Measurements from ENCODE around the gene KDF1. TPM values are rescaled to one million over a fixed set of nuclear protein-coding genes. Genes with fewer than 3 reads are reported as not detected.

Gene KDF1
- total RNA-seq, 2 experiments from 2014 or later: not detected

- Histone ChIP-seq H3K4me1 (ENCODE audit: insufficient read depth, low read length, poor library complexity, severe bottlenecking) (peaks cover 7% of the 10 kb centered on the region), H3K79me2 (ENCODE audit: insufficient read depth, low read depth, low read length) (no peaks in the 10 kb centered on the region), H3K36me3 (ENCODE audit: insufficient read depth, low read length) (no peaks in the 10 kb centered on the region), H4K20me1 (ENCODE audit: insufficient read depth, low read length) (no peaks in the 10 kb centered on the region), H3K27ac (ENCODE audit: low read depth, low read length, poor library complexity, severe bottlenecking) (no peak overlapping the region), H3K9me2 (ENCODE audit: insufficient read depth, low read length) (no peaks in the 10 kb centered on the region), H3K4me2 (ENCODE audit: low read length) (no peak overlapping the region), H3K9me3 (ENCODE audit: low read length) (no peaks in the 10 kb centered on the region), H2AFZ (ENCODE audit: low read length) (no peak overlapping the region), H3K4me3 (ENCODE audit: low read depth, low read length, poor library complexity, severe bottlenecking) (no peak overlapping the region)
- no TSS peak for BruUV-seq (replicated peaks)
- intact Hi-C loops (cut with micrococcal nuclease; ENCODE audit: unreplicated experiment): no loop called here
- no peak for DNase-seq (ENCODE audit: low spot score)
- TF ChIP-seq, protein P1, sequence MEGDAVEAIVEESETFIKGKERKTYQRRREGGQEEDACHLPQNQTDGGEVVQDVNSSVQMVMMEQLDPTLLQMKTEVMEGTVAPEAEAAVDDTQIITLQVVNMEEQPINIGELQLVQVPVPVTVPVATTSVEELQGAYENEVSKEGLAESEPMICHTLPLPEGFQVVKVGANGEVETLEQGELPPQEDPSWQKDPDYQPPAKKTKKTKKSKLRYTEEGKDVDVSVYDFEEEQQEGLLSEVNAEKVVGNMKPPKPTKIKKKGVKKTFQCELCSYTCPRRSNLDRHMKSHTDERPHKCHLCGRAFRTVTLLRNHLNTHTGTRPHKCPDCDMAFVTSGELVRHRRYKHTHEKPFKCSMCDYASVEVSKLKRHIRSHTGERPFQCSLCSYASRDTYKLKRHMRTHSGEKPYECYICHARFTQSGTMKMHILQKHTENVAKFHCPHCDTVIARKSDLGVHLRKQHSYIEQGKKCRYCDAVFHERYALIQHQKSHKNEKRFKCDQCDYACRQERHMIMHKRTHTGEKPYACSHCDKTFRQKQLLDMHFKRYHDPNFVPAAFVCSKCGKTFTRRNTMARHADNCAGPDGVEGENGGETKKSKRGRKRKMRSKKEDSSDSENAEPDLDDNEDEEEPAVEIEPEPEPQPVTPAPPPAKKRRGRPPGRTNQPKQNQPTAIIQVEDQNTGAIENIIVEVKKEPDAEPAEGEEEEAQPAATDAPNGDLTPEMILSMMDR (conservative IDR thresholded peaks at IDR 0.05; ENCODE audit: low read length): no peak
- POLR2A ChIA-PET: no interaction called here
- CTCF ChIA-PET (ENCODE audit: unreplicated experiment): interaction anchor here (0.6 kb wide), 1 partner anchor 63 kb away, joined by 3 read pairs; no protein-coding TSS in a partner anchor
Measured at GRCh38 chr1:27000817-27001460, 40.7 kb upstream of the KDF1 start.

DNA sequence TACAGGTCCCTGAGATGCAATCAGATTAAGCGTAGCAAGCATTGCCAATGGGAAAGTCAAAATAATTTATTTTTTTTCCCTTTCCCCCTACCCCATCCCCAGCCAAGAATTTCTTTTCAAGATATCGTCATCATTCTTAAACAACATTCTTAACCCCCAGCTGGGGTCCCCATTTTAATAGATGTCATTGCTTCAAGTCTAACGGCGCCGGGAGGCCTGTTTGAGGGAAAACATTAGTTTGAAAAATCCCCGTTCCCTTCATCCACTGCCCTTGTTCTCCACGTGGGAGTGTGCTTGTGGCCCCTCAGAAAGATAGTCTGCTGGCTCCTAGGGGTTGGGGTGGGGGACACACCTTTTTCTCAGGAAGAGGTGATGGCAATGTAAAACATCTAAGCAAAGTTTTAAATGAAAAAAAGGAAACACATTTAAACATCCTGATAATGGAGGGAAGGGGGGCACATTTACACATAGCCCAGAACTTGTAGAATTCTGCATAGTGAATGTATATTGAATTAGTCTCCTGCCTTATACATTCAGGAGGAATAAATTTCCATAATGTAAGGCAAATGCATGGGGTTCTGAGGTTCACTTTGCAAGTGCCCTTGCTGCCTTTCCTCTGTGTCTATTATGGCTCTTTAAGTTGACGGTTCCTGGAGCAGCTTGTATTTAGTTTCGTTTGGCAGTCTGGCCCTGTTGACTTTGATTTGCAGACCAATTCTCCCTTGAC, 40.0 kb upstream of the KDF1 start:
- CTCF ChIA-PET (ENCODE audit: unreplicated experiment): no interaction called here
- H3K9me2 ChIP-seq (ENCODE audit: insufficient read depth, low read length): no peaks in the 10 kb centered on the region
- H3K79me2 ChIP-seq (ENCODE audit: insufficient read depth, low read depth, low read length): no peaks in the 10 kb centered on the region
- POLR2A ChIA-PET: no interaction called here
- no peak for DNase-seq (ENCODE audit: low spot score)
- intact Hi-C loops (cut with micrococcal nuclease; ENCODE audit: unreplicated experiment): no loop called here
- no peak overlapping the region for H2AFZ ChIP-seq (ENCODE audit: low read length)
- TF ChIP-seq, protein P1 (conservative IDR thresholded peaks at IDR 0.05; ENCODE audit: low read length): no peak
- no peak for TF ChIP-seq EZH2phosphoT487 (IDR thresholded peaks at IDR 0.05; ENCODE audit: borderline replicate concordance, low read depth, low read length)
- H3K4me1 ChIP-seq (ENCODE audit: insufficient read depth, low read length, poor library complexity, severe bottlenecking): peaks cover 7% of the 10 kb centered on the region
- H3K4me2 ChIP-seq (ENCODE audit: low read length): no peak overlapping the region
- no peaks in the 10 kb centered on the region for H4K20me1 ChIP-seq (ENCODE audit: insufficient read depth, low read length)
- no peak overlapping the region for H3K4me3 ChIP-seq (ENCODE audit: low read depth, low read length, poor library complexity, severe bottlenecking)
- H3K36me3 ChIP-seq (ENCODE audit: insufficient read depth, low read length): no peaks in the 10 kb centered on the region
- no TSS peak for BruUV-seq (replicated peaks)
- no peaks in the 10 kb centered on the region for H3K9me3 ChIP-seq (ENCODE audit: low read length)
- H3K27ac ChIP-seq (ENCODE audit: low read depth, low read length, poor library complexity, severe bottlenecking): no peak overlapping the region

DNA sequence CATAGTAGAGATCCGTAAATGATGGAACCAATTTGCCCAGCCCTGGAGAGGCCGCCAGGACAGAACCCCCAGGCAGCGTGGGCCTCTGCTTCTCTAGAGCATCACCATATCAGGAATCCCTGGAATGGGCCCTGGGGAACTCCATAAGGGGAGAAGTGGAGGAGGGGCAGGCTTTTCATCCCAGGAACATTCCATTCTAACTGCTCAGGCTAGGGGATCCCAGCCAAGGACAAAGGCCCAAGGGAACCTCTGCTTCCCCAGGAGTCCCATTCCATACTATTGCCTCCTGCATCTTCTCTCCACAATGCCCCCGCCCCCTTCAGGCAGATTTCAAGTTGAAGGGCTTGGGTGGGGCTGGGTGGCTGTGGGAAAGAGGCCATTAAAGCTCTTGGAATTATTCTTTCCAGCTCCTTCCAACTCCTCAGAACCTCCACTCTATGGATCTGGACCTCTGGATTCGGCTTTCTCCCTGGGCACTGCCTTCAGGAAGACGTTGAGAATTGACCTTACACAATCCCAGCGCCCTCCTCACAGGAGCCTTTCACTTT, 39.2 kb upstream of the KDF1 start:
- no TSS peak for BruUV-seq (replicated peaks)
- Histone ChIP-seq H3K4me3 (ENCODE audit: low read depth, low read length, poor library complexity, severe bottlenecking) (no peak overlapping the region), H3K4me1 (ENCODE audit: insufficient read depth, low read length, poor library complexity, severe bottlenecking) (peaks cover 7% of the 10 kb centered on the region), H3K79me2 (ENCODE audit: insufficient read depth, low read depth, low read length) (no peaks in the 10 kb centered on the region), H4K20me1 (ENCODE audit: insufficient read depth, low read length) (no peaks in the 10 kb centered on the region), H2AFZ (ENCODE audit: low read length) (no peak overlapping the region), H3K9me3 (ENCODE audit: low read length) (no peaks in the 10 kb centered on the region), H3K36me3 (ENCODE audit: insufficient read depth, low read length) (no peaks in the 10 kb centered on the region), H3K9me2 (ENCODE audit: insufficient read depth, low read length) (no peaks in the 10 kb centered on the region), H3K27ac (ENCODE audit: low read depth, low read length, poor library complexity, severe bottlenecking) (no peak overlapping the region), H3K4me2 (ENCODE audit: low read length) (no peak overlapping the region)
- POLR2A ChIA-PET: no interaction called here
- CTCF ChIA-PET (ENCODE audit: unreplicated experiment): no interaction called here
- TF ChIP-seq EZH2phosphoT487 (IDR thresholded peaks at IDR 0.05; ENCODE audit: borderline replicate concordance, low read depth, low read length): no peak
- TF ChIP-seq, protein P1 (conservative IDR thresholded peaks at IDR 0.05; ENCODE audit: low read length): no peak
- DNase-seq (ENCODE audit: low spot score): no peak
- intact Hi-C loops (cut with micrococcal nuclease; ENCODE audit: unreplicated experiment): no loop called here
